HepG2 (cell line): ENCODE data around the gene TUBA4A. TPM values are rescaled to one million over a fixed set of nuclear protein-coding genes. Genes with fewer than 3 reads are reported as not detected.

Experiments
- ATAD3A ChIP-seq: sonication (generic); formaldehyde crosslinking; IDR thresholded peaks from 2 replicates; pipeline ENCODE4 v1.4.0; 2020; ENCODE audit warnings: missing genetic modification reagents
- CBX1 ChIP-seq: IDR thresholded peaks from one replicate; pipeline ENCODE4 v1.6.1; 2016; ENCODE audit warnings: antibody characterized with exemption, low read depth
- ELF3 ChIP-seq: IDR thresholded peaks from 2 replicates; pipeline ENCODE4 v1.6.1; 2016; ENCODE audit warnings: missing genetic modification reagents, missing compliant biosample characterization
- GATA4 ChIP-seq: sonication (generic); IDR thresholded peaks from 2 replicates; pipeline ENCODE4 v1.6.1; 2016; ENCODE audit warnings: antibody characterized with exemption, low read depth, borderline replicate concordance
- HOXA7 ChIP-seq: sonication (generic); formaldehyde crosslinking; IDR thresholded peaks from 2 replicates; pipeline ENCODE4 v1.8.1; 2022; ENCODE audit warnings: mild to moderate bottlenecking, missing genetic modification reagents, moderate library complexity
- KDM5A ChIP-seq: fragments of 200-600 bp; sonication (generic); IDR thresholded peaks from 2 replicates; pipeline ENCODE4 v1.7.0; 2018; ENCODE audit warnings: antibody characterized with exemption, mild to moderate bottlenecking, low read length, borderline replicate concordance
- MAF1 ChIP-seq: sonication (generic); formaldehyde crosslinking; IDR thresholded peaks from 2 replicates; pipeline ENCODE4 v1.5.0; 2020; ENCODE audit warnings: missing genetic modification reagents, borderline replicate concordance
- MEIS1 ChIP-seq: sonication (generic); formaldehyde crosslinking; IDR thresholded peaks from 2 replicates; pipeline ENCODE4 v1.9.0; 2021; ENCODE audit warnings: mild to moderate bottlenecking, missing genetic modification reagents, moderate library complexity, borderline replicate concordance
- MIER2 ChIP-seq: IDR thresholded peaks from 2 replicates; pipeline ENCODE4 v1.6.1; 2016; ENCODE audit warnings: missing biosample characterization, missing genetic modification reagents
- NCOA5 ChIP-seq: sonication (generic); formaldehyde crosslinking; IDR thresholded peaks from 2 replicates; pipeline ENCODE4 v1.4.0; 2020; ENCODE audit warnings: missing genetic modification reagents
- POLR2AphosphoS2 ChIP-seq: IDR thresholded peaks from 2 replicates; pipeline ENCODE4 v1.6.1; 2011; ENCODE audit warnings: low read depth, low read length, improper control_type of control experiment
- RCOR2 ChIP-seq: IDR thresholded peaks from 2 replicates; pipeline ENCODE4 v1.6.1; 2016; ENCODE audit warnings: missing biosample characterization, missing genetic modification reagents
- RNF2 ChIP-seq: fragments of 450-650 bp; conservative IDR thresholded peaks from 2 replicates; pipeline ENCODE4 v1.6.1; 2016; ENCODE audit warnings: low read depth
- SALL2 ChIP-seq: sonication (generic); formaldehyde crosslinking; IDR thresholded peaks from 2 replicates; pipeline ENCODE4 v1.8.1; 2023; ENCODE audit warnings: mild to moderate bottlenecking, missing genetic modification reagents, inconsistent platforms
- SP5 ChIP-seq: IDR thresholded peaks from 2 replicates; pipeline ENCODE4 v1.6.1; 2016; ENCODE audit warnings: low read depth, borderline replicate concordance
- TARDBP ChIP-seq: sonication (generic); formaldehyde crosslinking; IDR thresholded peaks from 2 replicates; pipeline ENCODE4 v1.8.0; 2022; ENCODE audit warnings: mild to moderate bottlenecking, missing genetic modification reagents
- ZC3H13 ChIP-seq: sonication (generic); formaldehyde crosslinking; IDR thresholded peaks from 2 replicates; pipeline ENCODE4 v1.8.1; 2023; ENCODE audit warnings: mild to moderate bottlenecking, missing genetic modification reagents, moderate library complexity
- ZNF335 ChIP-seq: sonication (generic); formaldehyde crosslinking; IDR thresholded peaks from 2 replicates; pipeline ENCODE4 v1.4.0; 2020; ENCODE audit warnings: missing genetic modification reagents
- ZNF567 ChIP-seq: sonication (generic); formaldehyde crosslinking; IDR thresholded peaks from 2 replicates; pipeline ENCODE4 v1.8.1; 2023; ENCODE audit warnings: mild to moderate bottlenecking, missing genetic modification reagents, borderline replicate concordance
- ZNF672 ChIP-seq: sonication (generic); formaldehyde crosslinking; IDR thresholded peaks from 2 replicates; pipeline ENCODE4 v1.8.1; 2022; ENCODE audit warnings: missing genetic modification reagents
- ZNF7 ChIP-seq: IDR thresholded peaks from 2 replicates; pipeline ENCODE4 v1.6.1; 2016; ENCODE audit warnings: missing biosample characterization, missing genetic modification reagents
- ZNF709 ChIP-seq: sonication (generic); formaldehyde crosslinking; IDR thresholded peaks from 2 replicates; pipeline ENCODE4 v1.5.0; 2020; ENCODE audit warnings: mild to moderate bottlenecking, missing genetic modification reagents
- ZNF761 ChIP-seq: sonication (generic); formaldehyde crosslinking; conservative IDR thresholded peaks from 2 replicates; pipeline ENCODE4 v1.4.0; 2020; ENCODE audit warnings: mild to moderate bottlenecking, missing genetic modification reagents
- ZSCAN30 ChIP-seq: sonication (generic); formaldehyde crosslinking; IDR thresholded peaks from 2 replicates; pipeline ENCODE4 v1.5.0; 2020; ENCODE audit warnings: mild to moderate bottlenecking, missing genetic modification reagents
- polyA plus RNA-seq, 8 experiments: library from polyadenylated mRNA; depleted of rRNA in 3 of 8; stranded (reverse) in 7 of 8; unstranded in 1 of 8; fragments of >200 nt; fragmentation: Illumina TruSeq in 4 of 8; extraction: Trizol in 4 of 8; gene quantifications; 2 replicates each; pipeline versions ENCODE4 v1.2.1 to v1.2.3, GENCODE V29; 2011 to 2016; ENCODE audit warnings: low read depth in 4 of 8, missing spikeins in 1 of 8, mixed read lengths in 1 of 8; ENCODE audit not compliant: insufficient read depth in 1 of 8
- total RNA-seq, 5 experiments: library from RNA; depleted of rRNA; stranded (reverse); fragments of >200 nt; fragmentation: Illumina TruSeq; extraction: Trizol; gene quantifications; 2 replicates each; pipeline ENCODE4 v1.2.3, GENCODE V29; 2016; ENCODE audit warnings: low read depth in 1 of 5
- TF ChIP-seq, protein P1 (sequence below): sonication (generic); formaldehyde crosslinking; IDR thresholded peaks from 2 replicates; pipeline ENCODE4 v1.5.1; 2020; ENCODE audit warnings: missing genetic modification reagents, mild to moderate bottlenecking, borderline replicate concordance
- TF ChIP-seq, protein P2 (sequence below): sonication (generic); formaldehyde crosslinking; IDR thresholded peaks from 2 replicates; pipeline ENCODE4 v1.5.0; 2020; ENCODE audit warnings: missing genetic modification reagents
- TF ChIP-seq, protein P3 (sequence below): sonication (generic); formaldehyde crosslinking; IDR thresholded peaks from 2 replicates; pipeline ENCODE4 v1.4.0; 2020; ENCODE audit warnings: missing genetic modification reagents

TUBA4A gene
- total and polyA plus RNA-seq, 2 of the 13 experiments (the other 11 are each of a cell fraction or from before 2014, with no cell fraction given): 1.3 to 12.7 TPM

DNA sequence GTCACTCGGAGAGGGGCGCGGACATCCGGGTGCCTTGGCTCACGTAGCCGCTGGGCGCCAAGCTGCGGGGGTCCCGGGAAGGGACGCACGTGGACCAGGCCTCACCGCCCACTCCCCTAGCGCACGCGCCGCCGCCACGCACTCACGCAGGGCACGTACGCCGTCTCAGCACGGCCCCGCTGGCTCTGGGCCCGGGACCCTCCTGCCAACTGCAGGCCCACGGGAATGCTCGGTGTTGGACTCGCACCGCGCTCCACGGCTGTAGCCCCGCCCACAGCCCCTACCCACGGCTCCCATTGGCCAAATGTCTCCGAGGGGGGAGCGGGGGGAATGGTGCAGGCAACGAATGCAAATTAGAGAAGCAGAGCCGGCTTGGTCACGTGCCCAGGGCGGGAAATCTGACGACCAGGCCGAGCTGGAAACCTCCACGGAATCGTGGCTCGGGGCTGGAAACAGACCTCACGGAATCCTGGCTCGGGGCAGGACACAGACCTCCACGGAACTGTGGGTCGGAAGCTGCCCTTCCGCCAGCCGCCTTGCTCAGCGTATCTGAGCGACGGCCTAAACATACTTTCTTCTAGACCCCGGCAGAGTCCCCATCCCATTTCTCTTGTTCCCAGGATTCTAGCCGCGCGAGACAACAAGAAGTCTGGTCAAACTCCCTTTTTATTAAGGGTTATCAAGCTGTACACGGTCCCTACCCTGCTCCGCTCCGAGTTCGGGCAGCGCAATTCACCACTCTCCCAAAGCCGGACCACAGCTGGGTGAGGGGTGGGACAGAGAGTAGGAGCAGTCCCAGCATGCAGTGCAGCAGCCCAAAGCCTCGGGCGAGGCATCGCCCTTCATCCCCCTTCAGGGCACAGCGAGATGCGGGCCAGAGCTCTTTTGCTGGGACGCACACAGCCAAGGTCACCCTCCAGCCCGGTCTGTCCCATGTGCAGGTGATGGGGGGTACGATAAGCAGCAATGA, 34.7 kb downstream of the TUBA4A start, which contains the start of gene ABCB6 (continued):
- TF ChIP-seq, protein P1, sequence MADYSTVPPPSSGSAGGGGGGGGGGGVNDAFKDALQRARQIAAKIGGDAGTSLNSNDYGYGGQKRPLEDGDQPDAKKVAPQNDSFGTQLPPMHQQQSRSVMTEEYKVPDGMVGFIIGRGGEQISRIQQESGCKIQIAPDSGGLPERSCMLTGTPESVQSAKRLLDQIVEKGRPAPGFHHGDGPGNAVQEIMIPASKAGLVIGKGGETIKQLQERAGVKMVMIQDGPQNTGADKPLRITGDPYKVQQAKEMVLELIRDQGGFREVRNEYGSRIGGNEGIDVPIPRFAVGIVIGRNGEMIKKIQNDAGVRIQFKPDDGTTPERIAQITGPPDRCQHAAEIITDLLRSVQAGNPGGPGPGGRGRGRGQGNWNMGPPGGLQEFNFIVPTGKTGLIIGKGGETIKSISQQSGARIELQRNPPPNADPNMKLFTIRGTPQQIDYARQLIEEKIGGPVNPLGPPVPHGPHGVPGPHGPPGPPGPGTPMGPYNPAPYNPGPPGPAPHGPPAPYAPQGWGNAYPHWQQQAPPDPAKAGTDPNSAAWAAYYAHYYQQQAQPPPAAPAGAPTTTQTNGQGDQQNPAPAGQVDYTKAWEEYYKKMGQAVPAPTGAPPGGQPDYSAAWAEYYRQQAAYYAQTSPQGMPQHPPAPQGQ (CRISPR knock-in tag): no peak
- TF ChIP-seq ZC3H13 (CRISPR knock-in tag) (peak; percentile 99), MAF1 (CRISPR knock-in tag) (peak; percentile 83), SP5 (CRISPR knock-in tag) (peak; percentile 75; the same call in 1 of the 2 replicates), KDM5A (no peak), CBX1 (peak; percentile 74), MEIS1 (CRISPR knock-in tag) (peak; percentile 97), ZNF335 (peak; percentile 50), ATAD3A (no peak), TARDBP (CRISPR knock-in tag) (peak; percentile 95), ZNF761 (CRISPR knock-in tag) (peak; percentile 63; the same call in 1 of the 2 replicates), HOXA7 (no peak; the same call in 1 of the 2 replicates), ELF3 (CRISPR knock-in tag) (peak; percentile 77), RNF2 (peak; percentile 88; the same call in 1 of the 2 replicates), GATA4 (peak; percentile 73; the same call in 1 of the 2 replicates), ZNF7 (CRISPR knock-in tag) (peak; percentile 36; the same call in 1 of the 2 replicates), SALL2 (CRISPR knock-in tag) (peak; percentile 94), MIER2 (CRISPR knock-in tag) (peak; percentile 82), ZSCAN30 (CRISPR knock-in tag) (peak; percentile 82; the same call in 1 of the 2 replicates), RCOR2 (CRISPR knock-in tag) (0 out of 2 replicates have a peak, but pooled peaks have one; percentile 37), POLR2AphosphoS2 (no peak), ZNF672 (no peak; the same call in 1 of the 2 replicates), ZNF567 (no peak), NCOA5 (CRISPR knock-in tag) (no peak), ZNF709 (peak; percentile 98)
- TF ChIP-seq, protein P2, sequence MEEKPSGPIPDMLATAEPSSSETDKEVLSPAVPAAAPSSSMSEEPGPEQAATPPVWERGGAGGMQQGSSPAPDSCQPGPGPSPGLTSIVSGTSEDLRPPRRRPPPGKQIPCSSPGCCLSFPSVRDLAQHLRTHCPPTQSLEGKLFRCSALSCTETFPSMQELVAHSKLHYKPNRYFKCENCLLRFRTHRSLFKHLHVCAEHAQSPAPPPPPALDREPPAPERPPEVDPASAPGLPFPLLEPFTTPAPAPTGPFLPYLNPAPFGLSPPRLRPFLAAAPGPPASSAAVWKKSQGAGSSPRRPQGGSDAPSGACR (CRISPR knock-in tag): peak; percentile 99
- TF ChIP-seq, protein P3, sequence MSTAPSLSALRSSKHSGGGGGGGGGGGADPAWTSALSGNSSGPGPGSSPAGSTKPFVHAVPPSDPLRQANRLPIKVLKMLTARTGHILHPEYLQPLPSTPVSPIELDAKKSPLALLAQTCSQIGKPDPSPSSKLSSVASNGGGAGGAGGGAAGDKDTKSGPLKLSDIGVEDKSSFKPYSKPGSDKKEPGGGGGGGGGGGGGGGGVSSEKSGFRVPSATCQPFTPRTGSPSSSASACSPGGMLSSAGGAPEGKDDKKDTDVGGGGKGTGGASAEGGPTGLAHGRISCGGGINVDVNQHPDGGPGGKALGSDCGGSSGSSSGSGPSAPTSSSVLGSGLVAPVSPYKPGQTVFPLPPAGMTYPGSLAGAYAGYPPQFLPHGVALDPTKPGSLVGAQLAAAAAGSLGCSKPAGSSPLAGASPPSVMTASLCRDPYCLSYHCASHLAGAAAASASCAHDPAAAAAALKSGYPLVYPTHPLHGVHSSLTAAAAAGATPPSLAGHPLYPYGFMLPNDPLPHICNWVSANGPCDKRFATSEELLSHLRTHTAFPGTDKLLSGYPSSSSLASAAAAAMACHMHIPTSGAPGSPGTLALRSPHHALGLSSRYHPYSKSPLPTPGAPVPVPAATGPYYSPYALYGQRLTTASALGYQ (CRISPR knock-in tag): 0 out of 2 replicates have a peak, but pooled peaks have one; percentile 38
